ENCODE results near the gene GPR12.

- TF ChIP-seq POLR2A (IDR thresholded peaks at IDR 0.05) = no peak
- TF ChIP-seq, protein P1, sequence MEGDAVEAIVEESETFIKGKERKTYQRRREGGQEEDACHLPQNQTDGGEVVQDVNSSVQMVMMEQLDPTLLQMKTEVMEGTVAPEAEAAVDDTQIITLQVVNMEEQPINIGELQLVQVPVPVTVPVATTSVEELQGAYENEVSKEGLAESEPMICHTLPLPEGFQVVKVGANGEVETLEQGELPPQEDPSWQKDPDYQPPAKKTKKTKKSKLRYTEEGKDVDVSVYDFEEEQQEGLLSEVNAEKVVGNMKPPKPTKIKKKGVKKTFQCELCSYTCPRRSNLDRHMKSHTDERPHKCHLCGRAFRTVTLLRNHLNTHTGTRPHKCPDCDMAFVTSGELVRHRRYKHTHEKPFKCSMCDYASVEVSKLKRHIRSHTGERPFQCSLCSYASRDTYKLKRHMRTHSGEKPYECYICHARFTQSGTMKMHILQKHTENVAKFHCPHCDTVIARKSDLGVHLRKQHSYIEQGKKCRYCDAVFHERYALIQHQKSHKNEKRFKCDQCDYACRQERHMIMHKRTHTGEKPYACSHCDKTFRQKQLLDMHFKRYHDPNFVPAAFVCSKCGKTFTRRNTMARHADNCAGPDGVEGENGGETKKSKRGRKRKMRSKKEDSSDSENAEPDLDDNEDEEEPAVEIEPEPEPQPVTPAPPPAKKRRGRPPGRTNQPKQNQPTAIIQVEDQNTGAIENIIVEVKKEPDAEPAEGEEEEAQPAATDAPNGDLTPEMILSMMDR (IDR thresholded peaks at IDR 0.05) = no peak
Observed at GRCh38 chr13:26727633-26728032, 33.0 kb downstream of the GPR12 start.
